ENCODE measurements around the gene DGCR2. TPM values are rescaled to one million over a fixed set of nuclear protein-coding genes. Genes with fewer than 3 reads are reported as not detected.

Gene DGCR2
- polyA plus RNA-seq, 3 donors = 66.1 to 84.0 (median 72.6) TPM

DNA sequence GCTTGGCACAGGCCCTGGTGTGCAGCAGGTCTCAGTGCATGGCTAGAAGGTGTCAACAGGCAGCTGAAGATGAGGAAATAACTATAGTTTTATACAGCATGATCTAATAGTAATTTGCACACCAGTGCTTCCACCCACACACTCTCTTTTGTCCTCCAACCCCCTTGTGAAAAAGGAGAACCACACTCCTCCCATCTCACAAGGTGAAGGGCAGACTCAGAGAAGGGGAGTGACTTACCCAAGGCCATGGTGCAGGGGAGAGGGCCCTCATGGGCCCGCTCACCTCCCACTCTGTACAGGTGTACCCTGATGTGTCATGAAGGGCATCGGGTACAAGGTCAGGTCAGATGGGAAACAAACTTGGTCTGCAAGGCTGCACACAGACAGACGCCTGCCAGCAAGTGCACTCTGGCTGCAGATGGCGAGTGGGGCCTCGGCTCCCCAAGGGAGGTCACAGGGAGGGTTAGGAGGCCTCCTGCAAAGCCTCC lies 53.4 kb downstream of the DGCR2 start:
- no peak for DNase-seq (ENCODE audit: extremely low read depth in 1 of 11, low read depth in 9 of 11, low spot score in 4 of 11)

DNA sequence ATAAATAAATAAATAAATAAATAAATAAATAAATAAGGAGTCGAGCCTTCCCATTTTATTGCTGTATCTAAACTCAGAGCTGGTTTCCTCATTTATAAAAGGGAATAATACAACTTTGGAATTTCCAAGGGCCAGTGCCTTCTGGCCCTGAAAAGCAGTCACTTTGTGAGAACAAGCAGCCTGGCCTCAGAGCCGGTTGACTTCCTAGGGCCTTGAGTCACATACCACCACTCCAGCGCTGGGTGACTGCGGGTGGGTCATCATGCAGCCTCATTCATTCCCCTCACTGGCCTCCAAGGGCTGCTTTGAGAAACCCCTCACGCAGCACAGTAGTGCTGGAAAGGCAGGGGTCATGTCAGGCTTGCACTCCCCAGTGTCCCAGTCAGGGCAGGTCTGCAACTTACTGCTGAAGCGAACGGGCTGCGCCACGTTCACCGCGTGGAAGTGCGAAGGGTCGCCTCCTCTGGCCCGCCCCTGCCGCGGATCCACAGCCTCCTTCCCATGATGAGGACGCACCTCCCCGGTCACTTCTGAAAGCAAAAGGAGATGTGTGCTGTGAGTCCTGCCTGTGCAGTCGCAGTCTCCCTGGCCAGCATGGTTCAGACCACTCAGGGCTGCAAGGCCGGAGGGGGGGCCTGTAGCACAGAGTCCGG lies 54.4 kb downstream of the DGCR2 start:
- no peak for DNase-seq (ENCODE audit: extremely low read depth in 1 of 11, low read depth in 9 of 11, low spot score in 4 of 11)

- no peak for DNase-seq (ENCODE audit: extremely low read depth in 1 of 11, low read depth in 9 of 11, low spot score in 4 of 11)
These were observed 55.5 kb downstream of the DGCR2 start for GRCh38 chr22:19066531-19067271.

DNA sequence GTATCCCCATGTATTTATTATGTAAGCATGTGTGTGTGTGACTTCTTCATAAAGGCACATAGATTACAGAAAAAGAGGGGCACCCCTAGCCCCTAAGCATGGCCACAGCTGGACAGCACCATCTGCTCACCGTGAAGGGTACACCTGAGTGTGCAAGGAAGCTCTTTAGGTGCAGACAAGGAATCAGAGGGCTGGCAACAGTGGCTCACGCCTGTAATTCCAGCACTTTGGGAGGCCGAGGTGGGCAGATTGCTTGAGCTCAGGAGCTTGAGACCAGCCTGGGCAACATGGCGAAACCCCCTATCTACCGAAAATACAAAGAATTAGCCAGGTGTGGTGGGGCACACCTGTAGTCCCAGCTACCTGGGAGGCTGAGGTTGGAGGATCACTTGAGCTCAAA lies 56.3 kb downstream of the DGCR2 start:
- no peak for DNase-seq (ENCODE audit: extremely low read depth in 1 of 11, low read depth in 9 of 11, low spot score in 4 of 11)

GRCh38 chr22:19065298-19065859 lies 56.8 kb downstream of the DGCR2 start:
- no peak for DNase-seq (ENCODE audit: extremely low read depth in 1 of 11, low read depth in 9 of 11, low spot score in 4 of 11)

GRCh38 chr22:19064354-19065054 lies 57.7 kb downstream of the DGCR2 start:
- DNase-seq (ENCODE audit: extremely low read depth in 1 of 11, low read depth in 9 of 11, low spot score in 4 of 11) = no peak

- no peak for DNase-seq (ENCODE audit: extremely low read depth in 1 of 11, low read depth in 9 of 11, low spot score in 4 of 11)
These were observed 58.4 kb downstream of the DGCR2 start for GRCh38 chr22:19063581-19064353.

DNA sequence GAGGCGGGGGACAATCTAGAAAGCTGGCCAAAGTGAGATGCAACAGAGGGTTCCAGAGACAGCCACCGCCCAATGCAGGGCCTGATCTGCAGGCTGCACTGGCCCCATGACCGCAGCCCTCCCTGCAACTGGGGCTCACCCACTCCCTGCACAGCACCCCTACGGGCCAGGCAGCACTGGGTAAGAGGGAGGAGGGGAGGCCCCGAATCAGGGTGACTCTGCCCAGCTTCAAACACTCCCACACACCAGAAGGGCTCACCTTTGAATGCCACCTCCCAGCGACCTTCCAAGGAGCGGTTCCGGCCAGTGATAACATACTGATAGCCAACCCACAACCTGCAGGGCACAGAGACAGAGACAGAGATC lies 59.3 kb downstream of the DGCR2 start:
- no peak for DNase-seq (ENCODE audit: extremely low read depth in 1 of 11, low read depth in 9 of 11, low spot score in 4 of 11)

GRCh38 chr22:19062139-19062942 lies 59.9 kb downstream of the DGCR2 start:
- DNase-seq (ENCODE audit: extremely low read depth in 1 of 11, low read depth in 9 of 11, low spot score in 4 of 11) = no peak

GRCh38 chr22:19061471-19062138 lies 60.6 kb downstream of the DGCR2 start:
- no peak for DNase-seq (ENCODE audit: extremely low read depth in 1 of 11, low read depth in 9 of 11, low spot score in 4 of 11)

GRCh38 chr22:19060356-19061009 lies 61.7 kb downstream of the DGCR2 start:
- DNase-seq (ENCODE audit: extremely low read depth in 1 of 11, low read depth in 9 of 11, low spot score in 4 of 11) = no peak

- DNase-seq (ENCODE audit: extremely low read depth in 1 of 11, low read depth in 9 of 11, low spot score in 4 of 11) = no peak
These were observed 62.5 kb downstream of the DGCR2 start for GRCh38 chr22:19059481-19060278.

DNA sequence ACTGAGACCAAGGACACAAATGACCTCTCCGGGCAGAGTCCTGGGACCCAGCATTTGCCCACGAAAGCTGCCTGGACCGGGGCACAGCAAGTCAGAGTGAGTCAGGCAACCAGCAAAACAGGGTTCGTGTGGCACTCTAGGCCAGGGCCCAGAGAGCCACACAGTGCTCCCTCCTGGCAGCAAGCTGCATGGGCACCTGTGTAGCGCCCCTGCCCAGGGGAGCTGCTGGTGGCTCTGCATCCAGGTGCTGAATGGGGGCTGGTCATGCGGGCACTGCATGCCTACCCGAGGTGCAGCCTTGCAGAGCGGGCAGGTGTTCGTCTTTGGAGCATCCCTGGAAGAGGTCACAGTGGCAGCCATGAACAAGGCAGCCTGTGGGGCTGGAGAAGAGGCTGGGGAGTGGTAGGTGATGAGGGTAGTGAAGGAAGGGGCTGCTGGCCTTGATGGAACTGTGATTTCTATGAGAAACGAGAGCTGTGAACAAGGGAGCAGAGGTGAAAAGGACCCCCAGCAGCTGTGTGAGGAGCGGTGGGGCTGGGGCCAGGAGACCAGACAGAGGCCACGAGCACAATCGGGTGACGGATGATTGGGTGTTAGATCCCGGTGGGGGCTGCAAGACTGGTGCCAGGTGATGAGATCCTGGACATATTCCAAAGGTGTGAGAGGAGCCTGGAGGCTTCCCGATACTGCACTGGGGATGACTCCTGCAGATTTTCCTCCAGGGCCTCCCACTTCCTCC lies 63.3 kb downstream of the DGCR2 start:
- DNase-seq (ENCODE audit: extremely low read depth in 1 of 11, low read depth in 9 of 11, low spot score in 4 of 11) = no peak

GRCh38 chr22:19057999-19058491 lies 64.2 kb downstream of the DGCR2 start:
- no peak for DNase-seq (ENCODE audit: extremely low read depth in 1 of 11, low read depth in 9 of 11, low spot score in 4 of 11)

- no peak for DNase-seq (ENCODE audit: extremely low read depth in 1 of 11, low read depth in 9 of 11, low spot score in 4 of 11)
These were observed 64.7 kb downstream of the DGCR2 start for GRCh38 chr22:19057539-19057938.

DNA sequence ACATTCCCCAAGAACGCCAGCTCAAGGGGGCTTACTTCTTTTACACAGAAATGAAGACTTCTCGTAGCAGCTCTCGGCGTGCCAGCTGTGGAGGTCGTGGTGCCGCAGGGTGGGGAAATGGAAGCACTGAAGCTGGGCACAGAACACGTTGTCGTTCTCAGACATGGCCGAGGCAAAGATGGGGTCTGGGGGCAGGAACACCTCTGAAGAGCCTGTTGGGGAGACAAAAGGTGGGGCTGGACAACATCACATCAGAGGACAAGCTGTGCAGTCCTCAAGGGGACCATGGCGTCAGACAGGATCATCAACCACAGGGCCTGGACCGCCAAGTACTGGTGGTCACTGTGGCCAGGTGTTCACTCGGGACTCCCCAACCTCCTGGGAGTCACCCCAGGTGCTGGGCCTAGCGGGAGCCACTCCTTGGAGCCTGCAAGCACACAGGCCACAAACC lies 65.2 kb downstream of the DGCR2 start:
- no peak for DNase-seq (ENCODE audit: extremely low read depth in 1 of 11, low read depth in 9 of 11, low spot score in 4 of 11)

Measured in renal cortex interstitium (tissue), 11 donors.